AG10803 (cell line): ENCODE data around the gene CACNA2D4.

Source experiments
- DNase-seq: peaks from one replicate; pipeline ENCODE4 v3.0.0; 2010; ENCODE audit warnings: low read depth
- H3K4me3 ChIP-seq: 2 replicates; pipeline ENCODE4 v1.5.1; 2011; ENCODE audit warnings: mild to moderate bottlenecking, low read length, control low read depth
- CTCF ChIP-seq: conservative IDR thresholded peaks from 2 replicates; pipeline ENCODE4 v1.5.1; 2011; ENCODE audit warnings: mild to moderate bottlenecking, low read length, control low read depth, inconsistent platforms

Gene CACNA2D4

GRCh38 chr12:1846421-1847405 is 71.7 kb downstream of the CACNA2D4 start:
- no peak for TF ChIP-seq CTCF
- no peak for DNase-seq
- no peak overlapping the region for H3K4me3 ChIP-seq

- DNase-seq = no peak
- H3K4me3 ChIP-seq = no peak overlapping the region
- TF ChIP-seq CTCF = no peak
These were observed 72.6 kb downstream of the CACNA2D4 start for GRCh38 chr12:1845886-1846285.

DNA sequence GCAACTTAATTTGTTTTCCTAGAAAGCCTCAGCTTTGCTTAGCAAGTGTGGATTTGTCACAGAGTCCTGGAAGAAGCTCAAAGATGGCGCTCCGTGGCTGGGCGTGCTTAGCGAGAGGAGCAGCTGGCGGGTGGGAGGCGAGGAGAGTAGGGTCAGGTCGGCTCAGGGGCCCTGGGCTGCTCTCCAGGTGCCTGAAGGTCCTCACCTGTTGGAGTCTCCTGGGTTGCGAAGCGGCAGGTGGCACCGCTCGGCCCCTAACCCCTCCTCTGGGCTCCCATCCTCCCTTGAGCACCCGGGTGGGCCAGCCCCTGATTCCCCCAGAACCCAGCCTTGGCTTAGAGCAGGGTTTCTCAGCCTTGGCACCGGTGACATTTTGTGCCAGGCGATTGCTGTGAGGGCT is 73.0 kb downstream of the CACNA2D4 start:
- no peak for TF ChIP-seq CTCF

GRCh38 chr12:1844661-1845409 is 73.6 kb downstream of the CACNA2D4 start:
- no peak overlapping the region for H3K4me3 ChIP-seq
- TF ChIP-seq CTCF = no peak
- no peak for DNase-seq

More for the DNA sequence above, 73.0 kb downstream of the CACNA2D4 start:
- no peak for DNase-seq
- no peak overlapping the region for H3K4me3 ChIP-seq

DNA sequence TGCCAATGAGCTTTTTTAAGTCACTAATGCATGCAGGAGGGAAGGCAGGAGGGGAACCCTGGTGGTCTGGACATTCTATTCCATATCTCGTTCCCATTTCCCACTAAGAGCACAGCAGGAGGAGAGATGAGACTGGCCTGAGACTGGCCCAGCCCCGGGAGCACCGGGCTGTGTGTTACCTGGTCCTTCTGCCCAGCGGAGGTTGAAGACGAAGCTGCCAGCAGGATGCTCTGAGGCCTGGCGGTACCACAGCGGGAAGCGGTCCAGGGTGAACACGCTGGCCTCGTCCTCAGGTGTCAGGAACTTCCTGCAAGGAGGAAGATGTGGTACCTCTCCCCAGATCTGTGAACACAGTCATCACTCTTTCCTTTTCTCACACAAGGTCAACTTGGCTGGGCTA is 74.2 kb downstream of the CACNA2D4 start:
- DNase-seq = no peak
- H3K4me3 ChIP-seq = no peak overlapping the region
- TF ChIP-seq CTCF = no peak

GRCh38 chr12:1843641-1844005 is 74.8 kb downstream of the CACNA2D4 start:
- no peak for TF ChIP-seq CTCF
- no peak for DNase-seq
- H3K4me3 ChIP-seq = no peak overlapping the region
